H1 (cell line): ENCODE measurements around the gene ADO. TPM values are rescaled to one million over a fixed set of nuclear protein-coding genes. Genes with fewer than 3 reads are reported as not detected.

Experiments used
- GABPA ChIP-seq: IDR thresholded peaks from 2 replicates; pipeline ENCODE4 v1.6.1; 2011; ENCODE audit warnings: mild to moderate bottlenecking, low read length, moderate library complexity, borderline replicate concordance; ENCODE audit not compliant: insufficient read depth
- polyA plus RNA-seq, 7 experiments: library from polyadenylated mRNA; depleted of rRNA in 3 of 7; stranded (reverse) in 5 of 7; unstranded in 2 of 7; fragments of >200 nt in 5 of 7; fragments of 200-250 nt in 2 of 7; gene quantifications; 1 replicate in 5 of 7; 2 replicates in 1 of 7; 4 replicates in 1 of 7; pipeline versions ENCODE4 v1.2.1 to v1.2.3, GENCODE V29; 2011 to 2013; ENCODE audit warnings: missing spikeins in 2 of 7, mixed read lengths in 2 of 7
- total RNA-seq: library from RNA; stranded (reverse); fragmentation: NEBNext Ultra II Directional; extraction: Animal tissue kit (Norgen Biotek cat#: 25700); gene quantifications from 2 replicates; pipeline ENCODE4 v1.2.1, GENCODE V29; 2021
- TF ChIP-seq, protein P1 (sequence below): IDR thresholded peaks from 2 replicates; pipeline ENCODE4 v1.6.1; 2011; ENCODE audit warnings: low read length, improper control_type of control experiment

Gene ADO
- total and polyA plus RNA-seq, 2 of the 8 experiments (the other 6 are each of a cell fraction or from before 2014, with no cell fraction given): 18.7 to 27.9 TPM

- TF ChIP-seq, protein P1, sequence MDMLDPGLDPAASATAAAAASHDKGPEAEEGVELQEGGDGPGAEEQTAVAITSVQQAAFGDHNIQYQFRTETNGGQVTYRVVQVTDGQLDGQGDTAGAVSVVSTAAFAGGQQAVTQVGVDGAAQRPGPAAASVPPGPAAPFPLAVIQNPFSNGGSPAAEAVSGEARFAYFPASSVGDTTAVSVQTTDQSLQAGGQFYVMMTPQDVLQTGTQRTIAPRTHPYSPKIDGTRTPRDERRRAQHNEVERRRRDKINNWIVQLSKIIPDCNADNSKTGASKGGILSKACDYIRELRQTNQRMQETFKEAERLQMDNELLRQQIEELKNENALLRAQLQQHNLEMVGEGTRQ: no peak
- TF ChIP-seq GABPA: no peak
These were observed 24.9 kb upstream of the ADO start (continued) for GRCh38 chr10:62779487-62780248.
